NCI-H2107 treated with DMSO at 0.1 percent for 48 hours (cell line): ENCODE measurements around the gene SPECC1L.

Experiments used
- DNase-seq: peaks from one replicate; lab custom pipeline; 2025; ENCODE audit not compliant: unreplicated experiment; lab: John Stamatoyannopoulos, UW

SPECC1L gene

GRCh38 chr22:24359452-24360120 is 89.0 kb downstream of the SPECC1L start:
- DNase-seq: no peak

GRCh38 chr22:24361976-24362646 is 91.5 kb downstream of the SPECC1L start:
- no peak for DNase-seq

GRCh38 chr22:24363243-24363642 is 92.6 kb downstream of the SPECC1L start:
- DNase-seq: no peak

- no peak for DNase-seq
Observed at GRCh38 chr22:24366701-24367100, 96.1 kb downstream of the SPECC1L start.

DNA sequence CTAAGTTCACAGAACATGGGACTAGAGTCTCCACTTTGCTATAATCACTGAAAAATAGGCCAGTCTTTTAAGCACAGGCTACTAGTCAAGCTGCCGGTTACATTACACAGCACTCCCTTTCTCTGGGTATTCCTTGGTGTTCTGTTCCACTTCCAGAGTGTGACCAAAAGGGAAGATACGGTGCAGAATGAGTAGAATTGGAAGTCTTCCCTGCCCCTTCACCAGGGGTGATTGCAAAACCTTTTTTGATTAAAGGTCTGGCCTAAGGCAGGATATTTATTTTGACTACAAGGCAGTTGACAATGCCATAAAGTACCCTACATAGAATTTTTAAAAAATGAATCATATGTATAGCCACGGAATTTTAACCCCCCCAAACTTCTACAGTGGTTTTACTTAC is 97.2 kb downstream of the SPECC1L start:
- DNase-seq: no peak

GRCh38 chr22:24370401-24370800 is 99.8 kb downstream of the SPECC1L start:
- DNase-seq: no peak

GRCh38 chr22:24376002-24376401 is 105.4 kb downstream of the SPECC1L start:
- DNase-seq: no peak

DNA sequence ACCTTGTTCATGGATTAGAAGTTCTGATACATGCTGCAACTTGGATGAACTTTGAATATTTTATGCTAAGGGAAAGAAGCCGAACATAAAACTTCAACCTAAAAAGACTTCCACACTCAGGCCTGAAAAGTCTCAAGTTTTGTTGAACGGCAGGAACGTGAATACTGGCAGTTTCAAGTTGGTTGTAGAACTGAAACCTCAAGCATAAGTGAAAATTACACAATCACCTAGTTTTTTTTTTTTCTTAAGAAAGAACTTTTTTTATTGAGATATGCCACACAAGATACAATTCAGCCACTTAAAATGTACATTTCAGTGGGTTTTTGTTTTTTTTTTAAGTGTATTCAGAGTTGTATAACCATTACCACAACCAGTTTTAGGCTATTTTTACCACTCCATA is 106.0 kb downstream of the SPECC1L start:
- no peak for DNase-seq

DNA sequence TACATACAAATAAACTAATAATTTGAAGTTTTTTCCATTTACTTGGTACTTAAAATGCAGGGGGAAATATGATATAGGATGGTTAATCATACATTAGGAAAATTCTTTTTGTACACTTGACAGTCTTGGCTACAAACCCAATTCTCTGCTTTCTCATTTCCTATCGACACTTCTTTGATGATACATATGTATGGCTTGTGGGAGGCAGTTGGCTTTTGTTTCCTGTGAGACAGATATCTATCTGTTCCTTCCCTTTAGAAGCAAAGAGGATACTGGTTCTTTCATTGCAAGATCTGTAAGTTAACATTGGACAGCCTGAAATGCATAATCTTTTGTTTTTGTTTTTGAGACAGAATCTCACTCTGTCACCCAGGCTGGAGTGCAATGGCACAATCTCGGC is 108.9 kb downstream of the SPECC1L start:
- no peak for DNase-seq

- DNase-seq: peak; percentile 27
Observed at GRCh38 chr22:24380220-24380904, 109.7 kb downstream of the SPECC1L start.

DNA sequence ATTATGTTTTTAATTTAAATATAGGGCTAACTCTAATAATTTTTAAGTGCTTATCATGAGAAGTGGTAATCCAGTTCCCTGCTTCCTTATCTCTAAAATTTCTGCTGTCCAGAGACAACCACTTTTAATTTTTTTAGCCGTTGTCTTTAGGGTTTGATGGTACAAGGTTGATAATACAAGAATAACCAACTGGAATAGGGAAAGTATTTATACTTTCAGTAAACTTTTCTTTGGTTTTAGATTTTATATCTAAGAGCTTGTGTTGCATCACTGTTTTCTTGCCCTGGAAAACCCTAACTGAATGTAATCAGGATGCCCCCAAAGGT is 110.2 kb downstream of the SPECC1L start:
- no peak for DNase-seq

GRCh38 chr22:24383061-24383460 is 112.4 kb downstream of the SPECC1L start:
- DNase-seq: no peak

GRCh38 chr22:24384131-24384530 is 113.5 kb downstream of the SPECC1L start:
- DNase-seq: no peak

DNA sequence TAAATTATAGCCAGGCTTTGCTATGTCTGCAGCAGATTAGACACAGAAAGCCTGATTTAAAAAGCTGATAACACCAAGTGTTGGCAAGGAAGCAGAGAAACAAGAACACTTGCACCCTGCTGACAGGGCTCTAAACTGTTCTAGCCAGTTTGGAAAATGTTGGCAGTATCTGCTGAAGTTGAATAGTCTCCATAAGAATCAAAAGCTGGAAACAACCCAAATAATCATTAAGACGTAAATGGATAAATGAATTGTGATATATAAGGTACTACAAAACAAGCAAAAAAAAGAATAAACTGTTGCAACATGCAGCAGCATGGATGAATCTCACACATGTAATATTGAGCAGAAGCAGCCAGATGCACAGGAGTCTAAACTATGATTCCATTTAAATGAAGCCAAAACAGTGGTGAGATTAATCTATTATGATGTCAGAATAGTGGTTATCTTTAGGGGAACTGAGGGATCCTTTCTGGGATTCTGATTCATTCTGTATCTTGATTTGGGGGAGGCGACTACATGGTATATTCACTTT is 116.4 kb downstream of the SPECC1L start:
- no peak for DNase-seq

- no peak for DNase-seq
Observed at GRCh38 chr22:24389680-24390079, 119.0 kb downstream of the SPECC1L start.

GRCh38 chr22:24390156-24390555 is 119.5 kb downstream of the SPECC1L start:
- DNase-seq: no peak

- no peak for DNase-seq
Observed at GRCh38 chr22:24390576-24390975, 119.9 kb downstream of the SPECC1L start.

- no peak for DNase-seq
Observed at GRCh38 chr22:24391836-24392217, 121.2 kb downstream of the SPECC1L start.

- DNase-seq: no peak
Observed at GRCh38 chr22:24392218-24392931, 121.7 kb downstream of the SPECC1L start.

GRCh38 chr22:24393012-24393559 is 122.5 kb downstream of the SPECC1L start:
- DNase-seq: no peak

DNA sequence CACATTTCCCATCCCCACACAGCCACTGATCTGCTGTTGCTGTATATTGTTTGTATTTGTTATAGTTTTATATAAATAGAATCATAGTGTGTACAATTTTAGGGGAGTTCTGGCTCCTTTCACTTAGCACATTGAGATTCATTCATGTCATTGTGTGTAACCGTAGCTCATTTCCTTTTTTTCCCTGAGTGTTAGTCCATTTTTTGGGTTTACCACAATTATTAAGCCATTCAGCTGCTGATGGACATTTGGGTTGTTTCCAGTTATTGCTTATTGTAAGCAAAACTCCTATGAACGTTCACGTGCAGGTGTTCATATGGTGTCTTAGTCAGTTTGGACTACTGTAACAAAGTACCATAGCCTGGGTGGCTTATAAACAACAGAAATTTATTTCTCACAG is 123.2 kb downstream of the SPECC1L start:
- DNase-seq: no peak
